Activated CD8-positive, alpha-beta T cell treated with anti-CD3 and anti-CD28 coated beads for 36 hours (primary cell): Measurements from ENCODE around the gene TCEAL4. TPM values are rescaled to one million over a fixed set of nuclear protein-coding genes. Genes with fewer than 3 reads are reported as not detected.

Experiments
- ATAC-seq: fragments of 200-7000 bp; cut with Tn5 transposase; one replicate; pipeline ENCODE4 v1.10.0; 2021; ENCODE audit warnings: mild to moderate bottlenecking, moderate library complexity
- CTCF ChIA-PET: fragments of 350-600 bp; sonication (Branson Sonifier 250); formaldehyde crosslinking; loops from one replicate; lab custom pipeline; 2021; ENCODE audit warnings: antibody characterized with exemption; lab: Charles Lee
- POLR2A ChIA-PET: fragments of 350-600 bp; sonication (Branson Sonifier 250); formaldehyde crosslinking; loops from one replicate; lab custom pipeline; 2021; ENCODE audit warnings: antibody characterized with exemption; lab: Charles Lee
- DNase-seq: peaks from one replicate; pipeline ENCODE4 v3.0.0-alpha.2; 2020
- H3K27ac Mint-ChIP-seq: one replicate; pipeline ENCODE4 v1.8.0; 2021; ENCODE audit warnings: mild to moderate bottlenecking, mixed read lengths
- H3K27me3 Mint-ChIP-seq: one replicate; pipeline ENCODE4 v1.8.0; 2021; ENCODE audit warnings: mixed read lengths
- H3K36me3 Mint-ChIP-seq: one replicate; pipeline ENCODE4 v1.8.0; 2021; ENCODE audit warnings: low read depth, mixed read lengths
- H3K4me1 Mint-ChIP-seq: one replicate; pipeline ENCODE4 v1.8.0; 2021; ENCODE audit warnings: low read depth, mixed read lengths
- H3K4me3 Mint-ChIP-seq: one replicate; pipeline ENCODE4 v1.8.0; 2021; ENCODE audit warnings: mild to moderate bottlenecking, moderate library complexity, mixed read lengths
- H3K9me3 Mint-ChIP-seq: one replicate; pipeline ENCODE4 v1.8.0; 2021; ENCODE audit warnings: mixed read lengths
- CTCF ChIP-seq: fragments of 200-600 bp; IDR thresholded peaks from one replicate; pipeline ENCODE4 v1.8.0; 2022; ENCODE audit warnings: antibody characterized with exemption, mild to moderate bottlenecking
- intact Hi-C: fragments of 100-400 bp; cut with micrococcal nuclease; formaldehyde crosslinking; loops from one replicate; pipeline ENCODE4 v1.10.0; 2022
- total RNA-seq, 2 experiments: library from RNA; stranded (reverse); gene quantifications; one replicate each; pipeline ENCODE4 v1.2.3, GENCODE V29; 2021

Gene TCEAL4
- total RNA-seq, 2 experiments from 2014 or later = 15.8 to 18.7 TPM

GRCh38 chrX:103539695-103540094 is 45.6 kb upstream of the TCEAL4 start:
- intact Hi-C loops = loop anchor here (10.0 kb wide), 1 partner anchor 145 kb away; the partner anchor contains the start of gene MORF4L2
- ATAC-seq (no peak), DNase-seq (no peak)
- TF ChIP-seq CTCF = no peak
- CTCF ChIA-PET = no interaction called here
- POLR2A ChIA-PET = no interaction called here
- H3K9me3 Mint-ChIP-seq = no peaks in the 10 kb centered on the region
- H3K4me1 Mint-ChIP-seq = no peaks in the 10 kb centered on the region
- H3K36me3 Mint-ChIP-seq = no peaks in the 10 kb centered on the region
- no peaks in the 10 kb centered on the region for H3K27me3 Mint-ChIP-seq
- H3K27ac Mint-ChIP-seq = no peak overlapping the region
- no peak overlapping the region for H3K4me3 Mint-ChIP-seq

- intact Hi-C loops = no loop called here
- TF ChIP-seq CTCF = no peak
- ChIA-PET POLR2A (no interaction called here), CTCF (no interaction called here)
- DNase-seq (no peak), ATAC-seq (no peak)
- H3K27ac Mint-ChIP-seq = no peak overlapping the region
- no peaks in the 10 kb centered on the region for H3K4me1 Mint-ChIP-seq
- H3K27me3 Mint-ChIP-seq = no peaks in the 10 kb centered on the region
- no peaks in the 10 kb centered on the region for H3K9me3 Mint-ChIP-seq
- H3K36me3 Mint-ChIP-seq = no peaks in the 10 kb centered on the region
- H3K4me3 Mint-ChIP-seq = no peak overlapping the region
These were observed 45.2 kb upstream of the TCEAL4 start for GRCh38 chrX:103540145-103540544.

DNA sequence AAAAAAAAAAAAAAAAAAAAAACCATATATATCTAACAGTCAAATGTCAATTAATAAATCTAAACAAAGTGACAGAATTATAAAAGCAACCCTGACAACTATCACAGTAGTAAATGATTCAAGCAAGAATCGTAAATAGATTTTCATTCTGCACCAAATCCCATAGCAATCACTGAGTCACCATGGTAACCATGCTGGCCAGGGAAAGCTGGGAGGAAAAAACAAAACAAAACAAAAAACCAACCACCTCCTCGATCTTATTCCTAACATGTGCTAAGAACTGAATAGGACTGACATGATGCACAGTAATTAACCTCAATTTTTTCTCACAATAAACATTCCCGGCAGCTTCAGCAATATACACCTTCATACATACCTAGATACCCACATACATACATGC is 35.4 kb upstream of the TCEAL4 start:
- no peak overlapping the region for H3K27ac Mint-ChIP-seq
- H3K27me3 Mint-ChIP-seq = no peaks in the 10 kb centered on the region
- no peak for ATAC-seq
- CTCF ChIA-PET = no interaction called here
- intact Hi-C loops = no loop called here
- POLR2A ChIA-PET = no interaction called here
- H3K4me3 Mint-ChIP-seq = no peak overlapping the region
- DNase-seq = no peak
- no peaks in the 10 kb centered on the region for H3K9me3 Mint-ChIP-seq
- H3K4me1 Mint-ChIP-seq = no peaks in the 10 kb centered on the region
- TF ChIP-seq CTCF = no peak
- no peaks in the 10 kb centered on the region for H3K36me3 Mint-ChIP-seq

DNA sequence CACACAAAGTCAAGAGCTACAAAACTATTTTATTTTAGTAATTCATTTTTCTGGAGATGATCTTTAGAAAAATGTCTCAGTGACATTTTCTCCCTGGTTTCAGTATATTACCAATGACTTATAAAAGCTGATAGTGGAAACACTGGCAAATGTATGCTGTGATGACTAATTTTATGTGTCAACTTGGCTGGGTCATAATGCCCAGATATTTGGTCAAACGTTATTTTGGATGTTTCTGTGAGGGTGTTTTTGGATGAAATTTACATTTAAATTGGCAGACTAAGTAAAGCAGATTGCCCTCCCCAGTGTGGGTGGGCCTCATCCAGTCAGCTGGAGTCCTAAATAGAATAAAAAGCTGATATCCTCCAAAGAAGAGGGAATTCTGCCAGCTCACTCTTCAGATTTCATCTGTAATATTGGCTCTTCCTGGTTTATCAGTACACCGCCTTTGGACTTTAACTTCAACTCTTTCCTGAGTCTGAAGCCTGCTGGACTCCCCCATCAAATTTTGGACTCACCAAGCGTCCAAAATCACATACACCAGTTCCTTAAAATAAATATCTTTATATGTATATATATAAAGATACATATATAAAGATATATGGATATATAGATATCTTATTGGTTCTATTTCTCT is 34.8 kb upstream of the TCEAL4 start:
- no peaks in the 10 kb centered on the region for H3K9me3 Mint-ChIP-seq
- no peaks in the 10 kb centered on the region for H3K4me1 Mint-ChIP-seq
- intact Hi-C loops = no loop called here
- H3K27ac Mint-ChIP-seq = no peak overlapping the region
- CTCF ChIA-PET = no interaction called here
- DNase-seq = no peak
- no peak for TF ChIP-seq CTCF
- POLR2A ChIA-PET = no interaction called here
- H3K27me3 Mint-ChIP-seq = no peaks in the 10 kb centered on the region
- H3K36me3 Mint-ChIP-seq = no peaks in the 10 kb centered on the region
- no peak for ATAC-seq
- no peak overlapping the region for H3K4me3 Mint-ChIP-seq

- Mint-ChIP-seq H3K9me3 (no peaks in the 10 kb centered on the region), H3K4me1 (no peaks in the 10 kb centered on the region), H3K36me3 (no peaks in the 10 kb centered on the region), H3K27ac (no peak overlapping the region), H3K4me3 (no peak overlapping the region), H3K27me3 (no peaks in the 10 kb centered on the region)
- no peak for ATAC-seq
- intact Hi-C loops = no loop called here
- TF ChIP-seq CTCF = no peak
- DNase-seq = no peak
- CTCF ChIA-PET = no interaction called here
- POLR2A ChIA-PET = no interaction called here
These were observed 33.1 kb upstream of the TCEAL4 start for GRCh38 chrX:103552236-103552635.
